Hepatocyte (in vitro differentiated cells): ENCODE results near the gene CD8B2. TPM values are rescaled to one million over a fixed set of nuclear protein-coding genes. Genes with fewer than 3 reads are reported as not detected.

Experiments used
- DNase-seq: peaks from one replicate; pipeline ENCODE4 v3.0.0-alpha.2; 2016; ENCODE audit warnings: low spot score
- H2AFZ ChIP-seq: fragments of 200-600 bp; sonication (generic); 2 replicates; pipeline ENCODE4 v1.6.0; 2016; ENCODE audit warnings: antibody characterized with exemption, mild to moderate bottlenecking
- H3K27ac ChIP-seq: fragments of 200-600 bp; sonication (generic); 2 replicates; pipeline ENCODE4 v1.5.1; 2016; ENCODE audit warnings: mild to moderate bottlenecking
- H3K27me3 ChIP-seq: fragments of 200-600 bp; sonication (generic); 2 replicates; pipeline ENCODE4 v1.6.1; 2016
- H3K36me3 ChIP-seq: fragments of 200-600 bp; sonication (generic); replicated peaks from 2 replicates; pipeline ENCODE4 v1.5.1; 2016; ENCODE audit warnings: low read depth; ENCODE audit not compliant: insufficient read depth
- H3K4me1 ChIP-seq: fragments of 200-600 bp; sonication (generic); 2 replicates; pipeline ENCODE4 v1.5.1; 2016; ENCODE audit warnings: mild to moderate bottlenecking, moderate library complexity; ENCODE audit not compliant: insufficient read depth
- H3K4me2 ChIP-seq: fragments of 200-600 bp; sonication (generic); 2 replicates; pipeline ENCODE4 v1.6.0; 2016
- H3K4me3 ChIP-seq: fragments of 200-600 bp; sonication (generic); 2 replicates; pipeline ENCODE4 v1.5.1; 2016; ENCODE audit warnings: mild to moderate bottlenecking
- H3K79me2 ChIP-seq: fragments of 200-600 bp; sonication (generic); 2 replicates; pipeline ENCODE4 v1.6.0; 2017; ENCODE audit warnings: mild to moderate bottlenecking
- H3K9me2 ChIP-seq: fragments of 200-600 bp; sonication (generic); replicated peaks from 2 replicates; pipeline ENCODE4 v1.6.0; 2017; ENCODE audit warnings: mild to moderate bottlenecking; ENCODE audit not compliant: insufficient read depth
- H3K9me3 ChIP-seq: fragments of 200-600 bp; sonication (generic); 2 replicates; pipeline ENCODE4 v1.5.1; 2016; ENCODE audit warnings: low read depth, mild to moderate bottlenecking
- H4K20me1 ChIP-seq: fragments of 200-600 bp; sonication (generic); 2 replicates; pipeline ENCODE4 v1.6.0; 2016; ENCODE audit warnings: mild to moderate bottlenecking; ENCODE audit not compliant: insufficient read depth, poor library complexity, severe bottlenecking
- CTCF ChIP-seq: fragments of 200-600 bp; sonication (generic); IDR thresholded peaks from 2 replicates; pipeline ENCODE4 v1.5.1; 2016; ENCODE audit warnings: antibody characterized with exemption, mild to moderate bottlenecking; ENCODE audit not compliant: poor library complexity
- EZH2 ChIP-seq: fragments of 200-600 bp; sonication (generic); IDR thresholded peaks from 2 replicates; pipeline ENCODE4 v1.6.1; 2016; ENCODE audit warnings: antibody characterized with exemption, mild to moderate bottlenecking, borderline replicate concordance
- EZH2phosphoT487 ChIP-seq: fragments of 200-600 bp; sonication (generic); IDR thresholded peaks from one replicate; pipeline ENCODE4 v1.6.1; 2018; ENCODE audit warnings: antibody characterized with exemption, mild to moderate bottlenecking, low read depth, moderate library complexity; ENCODE audit not compliant: unreplicated experiment, severe bottlenecking
- WGBS: methylation state at CpG from one replicate; pipeline ENCODE4 v1.1.6; 2016; ENCODE audit warnings: low lambda C conversion rate; ENCODE audit errors: missing lambda C conversion rate; 5-methylcytosine and 5-hydroxymethylcytosine counted together
- polyA plus RNA-seq: library from polyadenylated mRNA; unstranded; fragments of >200 nt; fragmentation: Nextera tagmentation; extraction: Ambion mirVana; gene quantifications from 2 replicates; pipeline ENCODE4 v1.2.1, GENCODE V29; 2016
- total RNA-seq: library from RNA; depleted of rRNA; stranded (reverse); fragments of >200 nt; gene quantifications from 2 replicates; pipeline ENCODE4 v1.2.3, GENCODE V29; 2014

Gene CD8B2
- total and polyA plus RNA-seq, 2 experiments from 2014 or later, result 0.47 TPM; not detected in 1

GRCh38 chr2:106521016-106521415, 33.9 kb downstream of the CD8B2 start:
- TF ChIP-seq EZH2 (no peak), CTCF (no peak), EZH2phosphoT487 (no peak)
- no peaks in the 10 kb centered on the region for H3K9me2 ChIP-seq
- H4K20me1 ChIP-seq, result no peaks in the 10 kb centered on the region
- H3K27me3 ChIP-seq, result no peaks in the 10 kb centered on the region
- H3K4me1 ChIP-seq, result no peaks in the 10 kb centered on the region
- H3K4me2 ChIP-seq, result no peak overlapping the region
- no peak overlapping the region for H2AFZ ChIP-seq
- no peak for DNase-seq
- no peaks in the 10 kb centered on the region for H3K9me3 ChIP-seq
- no peak overlapping the region for H3K27ac ChIP-seq
- no peak overlapping the region for H3K4me3 ChIP-seq
- no peaks in the 10 kb centered on the region for H3K79me2 ChIP-seq
- WGBS, result 75% methylated on average over 9 of the region's 9 CpGs
- H3K36me3 ChIP-seq, result no peaks in the 10 kb centered on the region

- 96% methylated on average over 6 of the region's 6 CpGs for WGBS
Observed at GRCh38 chr2:106523976-106524665, 37.0 kb downstream of the CD8B2 start.

GRCh38 chr2:106530866-106531265, 43.7 kb downstream of the CD8B2 start:
- Histone ChIP-seq H3K4me3 (no peak overlapping the region), H3K9me3 (no peaks in the 10 kb centered on the region), H3K79me2 (no peaks in the 10 kb centered on the region), H3K9me2 (no peaks in the 10 kb centered on the region), H4K20me1 (no peaks in the 10 kb centered on the region), H3K36me3 (no peaks in the 10 kb centered on the region), H2AFZ (no peak overlapping the region), H3K4me2 (no peak overlapping the region), H3K27me3 (no peaks in the 10 kb centered on the region), H3K27ac (no peak overlapping the region), H3K4me1 (no peaks in the 10 kb centered on the region)
- WGBS, result 65% methylated on average over 2 of the region's 2 CpGs
- no peak for DNase-seq
- TF ChIP-seq CTCF (no peak), EZH2phosphoT487 (no peak), EZH2 (no peak)

More at GRCh38 chr2:106523976-106524665, 37.0 kb downstream of the CD8B2 start:
- Histone ChIP-seq H4K20me1 (no peaks in the 10 kb centered on the region), H3K27me3 (no peaks in the 10 kb centered on the region), H3K9me3 (no peaks in the 10 kb centered on the region), H3K4me2 (no peak overlapping the region), H2AFZ (no peak overlapping the region), H3K79me2 (no peaks in the 10 kb centered on the region), H3K27ac (no peak overlapping the region), H3K36me3 (no peaks in the 10 kb centered on the region), H3K9me2 (no peaks in the 10 kb centered on the region), H3K4me3 (no peak overlapping the region), H3K4me1 (no peaks in the 10 kb centered on the region)
- DNase-seq, result no peak
- TF ChIP-seq CTCF, result no peak
- TF ChIP-seq EZH2, result no peak
